ENCODE measurements around the gene AP2S1.
"Not testable (repeated sequence)": the region's sequence is repeated elsewhere in the genome, so short reads cannot be mapped to it uniquely, and the experiment has no call there.

The AP2S1 gene

GRCh38 chr19:46839752-46840497, 10.7 kb downstream of the AP2S1 start:
- DNase-seq: no peak

- no peak for DNase-seq
These were observed 12.5 kb downstream of the AP2S1 start for GRCh38 chr19:46838160-46838559.

GRCh38 chr19:46834984-46835383, 15.7 kb downstream of the AP2S1 start:
- no peak for DNase-seq

GRCh38 chr19:46834121-46834520, 16.5 kb downstream of the AP2S1 start:
- no peak for DNase-seq

- no peak for DNase-seq
These were observed 19.8 kb downstream of the AP2S1 start for GRCh38 chr19:46830864-46831263.

- no peak for DNase-seq
These were observed 22.2 kb downstream of the AP2S1 start for GRCh38 chr19:46828484-46828883.

GRCh38 chr19:46825731-46826055, 25.0 kb downstream of the AP2S1 start:
- no peak for DNase-seq

- DNase-seq: no peak
These were observed 25.5 kb downstream of the AP2S1 start for GRCh38 chr19:46824890-46825730.

GRCh38 chr19:46823049-46823448, 27.6 kb downstream of the AP2S1 start:
- no peak for DNase-seq

- DNase-seq: not testable (repeated sequence)
These were observed 28.2 kb downstream of the AP2S1 start for GRCh38 chr19:46822410-46822787.

GRCh38 chr19:46821512-46822409, 28.9 kb downstream of the AP2S1 start:
- no peak for DNase-seq

- no peak for DNase-seq
These were observed 31.8 kb downstream of the AP2S1 start for GRCh38 chr19:46818812-46819211.

GRCh38 chr19:46815833-46816627, 34.6 kb downstream of the AP2S1 start:
- DNase-seq: no peak

- DNase-seq: no peak
These were observed 36.7 kb downstream of the AP2S1 start for GRCh38 chr19:46813839-46814358.

- no peak for DNase-seq
These were observed 37.4 kb downstream of the AP2S1 start for GRCh38 chr19:46812977-46813838.

GRCh38 chr19:46809534-46810272, 40.9 kb downstream of the AP2S1 start:
- DNase-seq: no peak

GRCh38 chr19:46806656-46807055, 44.0 kb downstream of the AP2S1 start:
- DNase-seq: no peak

- not testable (repeated sequence) for DNase-seq
These were observed 46.2 kb downstream of the AP2S1 start for GRCh38 chr19:46804432-46804831.

- no peak for DNase-seq
These were observed 47.1 kb downstream of the AP2S1 start for GRCh38 chr19:46803555-46803954.

- DNase-seq: no peak
These were observed 48.5 kb downstream of the AP2S1 start for GRCh38 chr19:46802152-46802551.
